NCI-H510A (cell line): ENCODE measurements around the gene SNX30.
A peak's percentile ranks its signal among the peaks of the same experiment; 100 is the strongest.

Experiments used
- DNase-seq: peaks from one replicate; lab custom pipeline; 2025; lab: John Stamatoyannopoulos, UW

Gene SNX30

DNA sequence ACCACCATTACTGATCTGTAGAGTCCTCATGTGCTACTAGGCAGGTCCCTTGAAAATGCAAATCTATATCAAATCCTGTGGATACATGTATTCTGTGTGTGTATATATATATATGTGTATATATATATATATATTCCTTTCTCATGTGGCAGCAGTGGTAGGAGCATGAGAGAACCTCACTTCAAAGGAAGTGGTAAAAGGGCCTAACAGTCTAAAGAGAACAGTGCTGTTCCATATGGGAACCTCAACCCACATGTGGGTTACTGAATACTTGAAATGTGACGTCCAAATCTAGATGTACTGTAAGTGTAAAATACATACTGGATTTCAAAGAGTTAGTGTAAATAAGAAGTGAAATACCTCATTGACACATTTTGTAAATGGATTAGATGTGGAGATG lies 134.8 kb downstream of the SNX30 start:
- no peak for DNase-seq

DNA sequence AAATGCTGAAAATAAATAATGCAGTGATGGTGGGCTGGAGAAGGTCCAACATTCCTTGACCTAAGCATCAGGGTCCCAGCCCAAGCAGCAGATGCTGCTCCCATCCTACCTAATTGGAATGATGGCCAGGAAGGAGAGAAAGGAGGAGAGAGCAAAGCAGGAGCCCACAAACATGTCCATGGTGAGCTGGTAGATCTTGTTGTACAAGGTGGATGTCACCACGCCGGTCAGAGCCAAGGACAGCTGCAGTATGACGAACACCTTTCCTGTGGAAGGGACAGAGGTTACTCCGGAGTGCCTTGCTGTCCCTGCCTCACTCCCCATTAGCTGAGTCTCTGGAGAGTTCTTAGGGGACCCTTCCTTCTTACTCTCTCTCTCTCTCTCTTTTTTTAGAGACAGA lies 135.8 kb downstream of the SNX30 start:
- DNase-seq: no peak

DNA sequence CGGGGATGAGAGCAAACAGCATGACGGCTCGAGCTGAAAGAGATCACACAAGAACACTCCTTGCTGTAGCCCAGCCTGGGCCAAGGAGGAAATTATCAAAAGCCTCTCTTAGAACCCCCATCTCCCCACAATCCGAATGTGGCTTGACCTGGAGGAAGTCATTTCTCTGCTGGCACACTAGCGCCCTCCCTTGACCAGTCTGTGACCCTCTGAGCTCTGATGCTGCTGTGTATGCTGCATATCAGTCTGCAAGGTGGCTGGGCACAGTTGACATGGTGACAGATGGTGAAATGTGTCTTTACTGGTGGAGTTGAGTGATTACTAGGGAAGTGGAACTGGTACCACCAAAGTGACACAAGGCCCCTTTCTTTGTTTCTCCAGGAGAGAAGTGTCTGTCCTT lies 136.8 kb downstream of the SNX30 start:
- no peak for DNase-seq

DNA sequence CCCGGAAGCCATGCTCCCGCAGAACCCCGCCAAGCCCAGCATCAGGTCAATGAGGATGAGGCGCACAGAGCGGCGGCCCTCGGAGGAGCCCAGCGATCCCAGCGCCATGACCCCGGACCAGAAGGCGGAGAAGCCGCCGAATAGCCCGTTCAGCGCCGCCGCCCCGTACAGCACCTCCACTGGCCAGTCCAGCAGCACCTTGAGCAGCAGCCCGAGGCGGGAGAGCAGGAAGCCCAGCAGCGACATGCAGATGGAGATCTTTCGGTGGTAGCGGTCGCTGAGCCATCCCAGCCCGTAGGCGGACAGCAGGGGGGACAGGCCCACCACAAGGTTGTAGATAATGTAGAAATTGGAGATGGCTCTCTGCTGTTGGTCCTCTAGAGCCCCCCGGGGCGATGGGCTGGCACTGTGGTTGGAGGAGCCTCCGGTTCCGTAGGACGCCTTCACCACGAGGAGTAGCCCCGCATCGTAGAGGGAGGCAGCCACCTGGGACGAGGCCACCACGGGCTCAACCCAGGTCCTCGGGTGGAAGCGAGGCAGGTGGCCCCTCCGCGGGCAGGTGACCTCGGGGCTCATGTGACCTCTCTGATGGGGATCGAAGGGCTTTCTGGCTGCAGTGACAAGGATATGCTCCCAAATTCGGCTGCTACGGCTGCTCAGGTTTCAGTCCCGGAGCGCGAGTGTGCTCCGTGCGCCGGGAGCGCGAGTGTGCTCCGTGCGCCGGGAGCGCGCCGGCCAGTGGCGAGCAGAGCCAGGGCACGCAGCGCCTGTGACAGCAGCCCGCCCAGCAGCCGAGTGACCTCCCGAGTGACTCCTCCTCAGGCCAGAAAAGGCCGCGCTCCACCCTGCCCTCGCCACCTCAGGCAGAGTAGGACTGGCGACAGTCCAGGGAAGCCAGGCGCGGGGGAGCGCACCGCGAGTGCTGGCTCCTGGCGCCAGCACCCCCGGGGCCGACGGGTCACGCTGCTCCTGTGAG lies 139.8 kb downstream of the SNX30 start, which contains the start of gene SLC46A2:
Gene SLC46A2 (minus strand): TSS at position 771 of the 976 bp plus-strand sequence. CDS start 195 bp downstream, at position 576.
- DNase-seq: no peak

DNA sequence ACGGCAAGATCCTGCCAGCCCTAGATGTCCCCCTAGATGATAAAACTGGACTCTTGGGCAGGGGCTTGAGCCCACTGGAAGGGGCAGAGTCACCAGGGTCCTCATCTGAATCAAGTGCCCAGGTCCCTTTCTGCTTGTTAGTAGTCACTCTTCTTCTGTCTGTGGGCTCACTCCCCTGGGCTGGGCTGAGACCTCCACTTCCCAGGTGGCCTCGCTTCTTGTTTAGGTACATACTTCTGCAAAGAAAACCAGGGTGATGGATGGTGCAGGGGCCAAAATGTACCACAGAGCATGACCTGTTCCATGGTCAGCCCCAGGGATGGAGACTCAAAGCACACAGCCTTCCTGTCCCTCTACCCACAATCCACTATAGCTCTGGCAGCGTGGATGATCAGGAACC lies 141.0 kb downstream of the SNX30 start:
- DNase-seq: no peak

DNA sequence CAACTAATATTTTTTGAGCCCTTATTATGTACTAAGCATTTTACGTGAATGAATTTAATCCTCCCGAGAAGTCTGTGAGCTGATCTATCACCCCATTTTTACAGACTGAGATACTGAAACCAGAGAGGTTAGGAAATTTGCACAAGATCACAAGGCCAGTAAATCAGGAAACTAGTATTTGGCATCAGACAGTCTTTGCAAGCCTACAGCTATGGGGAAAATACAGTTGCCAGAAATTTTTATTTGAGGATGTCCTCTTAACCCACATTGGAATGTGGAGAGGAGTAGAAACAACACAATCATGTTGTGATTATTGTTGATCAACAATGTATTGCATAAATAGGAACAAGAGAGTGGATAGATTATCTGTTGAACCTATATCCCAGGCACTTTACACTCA lies 142.4 kb downstream of the SNX30 start:
- no peak for DNase-seq

DNA sequence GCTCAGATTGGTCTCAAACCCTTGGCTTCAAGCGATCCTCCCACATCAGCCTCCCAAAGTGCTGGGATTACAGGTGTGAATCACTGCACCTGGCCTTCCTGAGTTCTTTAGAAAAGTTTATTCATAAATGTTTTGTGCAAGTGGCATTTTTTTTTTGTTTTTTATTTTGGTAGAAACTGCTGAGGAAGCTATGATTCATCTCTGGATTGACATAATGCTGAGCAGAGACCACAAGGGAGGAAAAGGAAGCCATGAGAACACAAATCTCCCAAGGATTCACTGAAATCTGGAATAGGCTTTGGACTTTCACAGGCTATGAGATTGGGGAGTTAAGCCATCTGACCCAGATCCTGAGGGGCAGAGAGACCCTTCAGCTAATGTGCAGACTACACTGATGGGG lies 143.5 kb downstream of the SNX30 start:
- DNase-seq: no peak

DNA sequence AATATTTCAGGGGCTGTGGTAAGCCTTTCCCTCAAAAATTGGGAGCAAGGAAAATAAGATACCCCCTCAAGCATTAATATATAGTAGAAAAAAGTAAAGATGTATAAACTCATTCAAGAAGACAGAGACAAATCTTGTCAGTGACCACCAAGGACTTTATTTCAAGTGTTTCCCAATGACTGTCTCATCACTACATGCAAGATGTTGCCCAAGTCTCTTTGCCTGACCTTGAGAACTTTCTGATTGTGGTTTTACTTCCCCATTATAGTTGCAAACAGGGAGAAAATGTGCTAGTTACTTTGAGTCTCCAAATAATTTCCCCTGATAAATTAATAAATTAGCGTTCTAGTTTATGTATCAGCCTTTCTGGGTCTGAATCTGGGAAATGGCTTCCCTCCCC lies 144.1 kb downstream of the SNX30 start:
- no peak for DNase-seq

DNA sequence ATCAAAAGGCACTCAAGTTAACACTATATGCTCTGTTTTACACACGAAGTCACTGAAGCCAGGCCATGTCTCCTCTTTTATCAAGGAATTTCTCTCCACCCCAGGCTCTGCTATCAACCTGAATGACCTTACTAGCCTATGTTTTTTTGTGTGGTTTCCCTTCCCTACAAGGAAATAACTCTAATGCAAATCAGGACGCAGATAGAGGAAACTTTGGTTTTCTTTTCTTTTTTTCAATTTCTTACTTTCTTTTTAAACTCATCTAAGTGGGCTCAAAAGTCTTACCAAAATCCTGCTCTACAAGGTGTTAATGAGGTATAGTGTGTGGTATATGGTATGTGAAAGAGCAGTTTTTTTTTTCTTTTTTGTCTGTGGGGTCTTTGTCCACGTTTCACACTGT lies 145.6 kb downstream of the SNX30 start:
- no peak for DNase-seq

DNA sequence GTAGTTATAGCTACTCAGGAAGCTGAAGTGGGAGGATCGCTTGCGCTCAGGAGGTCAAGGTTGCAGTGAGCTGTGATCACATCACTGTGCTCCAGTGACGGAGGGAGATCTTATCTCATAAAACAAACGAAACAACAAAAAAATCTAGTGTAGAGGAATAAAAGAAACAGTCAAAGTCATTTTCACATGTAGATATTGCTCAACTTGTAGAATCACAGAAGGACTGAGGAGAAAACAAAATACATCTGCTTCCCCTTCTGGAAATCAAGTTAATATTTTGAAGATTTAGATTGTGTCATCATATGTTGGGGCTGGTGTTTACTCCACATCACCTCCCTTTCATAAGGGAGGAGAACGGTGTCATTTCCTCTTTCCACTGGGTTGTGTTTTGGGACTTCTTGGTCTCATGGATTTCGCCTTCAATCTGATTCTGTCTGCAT lies 148.3 kb downstream of the SNX30 start:
- no peak for DNase-seq

DNA sequence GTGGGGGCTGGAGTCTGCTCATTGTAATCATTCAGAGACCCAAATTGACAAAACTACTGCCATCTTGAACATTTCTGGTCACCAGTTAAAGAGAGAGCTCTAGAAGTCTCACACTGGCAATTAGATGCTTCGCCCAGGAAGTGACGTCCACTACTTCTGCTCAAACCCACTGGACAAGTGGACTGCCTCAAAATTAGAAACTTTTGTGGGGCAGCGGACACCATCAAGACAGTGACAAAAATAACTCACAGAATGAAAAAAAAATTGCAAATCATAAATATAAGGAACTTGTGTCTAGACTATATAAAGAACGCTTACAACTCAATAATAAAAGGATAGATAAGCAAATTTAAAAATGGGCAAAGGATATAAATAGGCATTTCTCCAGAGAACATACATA lies 149.9 kb downstream of the SNX30 start:
- DNase-seq: no peak

DNA sequence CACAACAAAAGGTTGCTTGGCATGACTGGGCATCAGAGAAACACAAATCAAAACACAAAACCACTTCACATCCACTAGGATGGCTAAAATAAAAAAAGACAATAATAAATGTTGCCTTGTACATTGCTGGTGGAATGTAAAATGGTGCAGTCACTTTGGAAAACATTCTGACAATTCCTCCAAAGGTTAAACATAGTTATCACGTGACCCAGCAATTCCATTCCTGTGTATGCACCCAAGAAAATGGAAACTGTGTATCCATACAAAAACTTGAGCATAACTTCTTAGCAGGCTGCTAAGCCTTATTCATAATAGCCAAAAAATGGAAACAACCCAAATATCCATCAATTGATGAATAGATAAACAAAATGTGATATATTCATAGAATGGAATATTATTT lies 150.3 kb downstream of the SNX30 start:
- DNase-seq: no peak

DNA sequence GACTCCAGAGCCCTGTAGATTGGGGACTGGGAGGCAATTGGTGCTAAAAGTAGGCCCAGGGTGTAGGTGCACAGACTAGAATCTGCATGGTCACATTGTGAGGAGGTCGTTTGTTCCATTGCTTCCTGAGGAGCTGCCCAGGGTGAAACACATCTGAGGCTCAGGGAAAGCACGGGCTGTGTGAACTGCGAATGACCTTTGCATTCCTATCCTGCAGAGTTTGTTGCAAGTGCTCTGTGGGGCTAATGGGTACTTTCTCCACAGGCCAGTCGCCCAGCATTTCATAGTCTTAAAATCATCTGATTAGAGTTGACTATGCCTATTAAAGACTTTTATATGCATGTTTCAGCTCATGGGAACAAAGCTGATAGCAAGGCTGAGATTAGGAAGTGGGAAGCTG lies 154.5 kb downstream of the SNX30 start:
- DNase-seq: no peak

DNA sequence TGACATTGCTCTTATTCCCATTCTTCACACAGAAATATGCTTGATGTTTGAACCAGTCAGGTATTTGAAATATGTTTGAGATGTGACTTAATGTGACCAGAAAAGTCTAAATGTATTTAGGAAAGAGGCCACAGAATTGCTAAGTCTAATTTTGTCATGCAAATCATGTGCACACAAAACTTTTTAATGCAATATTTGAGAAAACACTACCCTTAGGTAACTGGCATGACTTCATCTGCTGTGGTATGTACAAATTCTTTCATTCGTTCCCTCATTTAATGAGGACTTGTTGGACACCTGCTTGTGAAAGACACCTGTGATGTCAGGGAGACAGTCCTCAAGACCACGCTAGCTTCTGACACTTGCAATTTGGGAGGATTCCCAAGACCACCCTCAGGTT lies 161.2 kb downstream of the SNX30 start:
- DNase-seq: no peak

DNA sequence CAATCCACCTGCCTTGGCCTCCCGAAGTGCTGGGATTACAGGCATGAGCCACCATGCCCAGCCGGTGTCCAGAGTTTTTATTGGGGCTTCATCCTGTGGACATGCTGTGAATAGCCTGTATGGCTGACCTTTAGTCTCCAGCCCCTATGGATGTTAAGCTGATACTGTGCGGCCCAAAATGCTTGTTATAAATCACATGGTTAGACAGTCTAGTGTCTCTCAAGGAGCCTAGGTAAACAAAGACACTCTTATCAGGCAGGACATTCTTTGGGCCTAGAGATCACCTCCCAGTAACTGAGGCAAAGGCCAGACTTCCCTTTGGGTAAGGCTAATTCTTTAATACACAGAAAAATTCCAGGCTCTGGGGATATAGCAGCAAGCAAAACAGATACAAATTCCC lies 162.1 kb downstream of the SNX30 start:
- DNase-seq: no peak

DNA sequence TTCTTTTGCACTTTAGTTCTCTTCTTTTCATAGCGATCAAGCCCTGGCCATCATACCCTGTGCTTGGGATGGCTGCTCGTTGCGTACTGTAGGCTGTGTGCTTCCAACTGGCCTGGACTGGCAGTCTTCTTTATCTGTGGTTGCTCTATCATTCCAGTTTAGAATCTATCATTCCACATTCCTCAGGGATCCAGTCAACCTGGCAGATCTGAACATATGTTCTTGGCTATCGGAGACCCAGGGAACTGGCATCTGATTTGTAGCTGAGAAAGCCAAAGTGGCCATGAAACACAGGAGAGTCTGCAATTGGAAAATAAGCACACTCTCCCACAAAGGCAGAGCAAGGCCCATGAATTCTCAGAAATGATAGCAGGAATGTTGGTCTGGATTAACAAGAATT lies 162.8 kb downstream of the SNX30 start:
- no peak for DNase-seq

DNA sequence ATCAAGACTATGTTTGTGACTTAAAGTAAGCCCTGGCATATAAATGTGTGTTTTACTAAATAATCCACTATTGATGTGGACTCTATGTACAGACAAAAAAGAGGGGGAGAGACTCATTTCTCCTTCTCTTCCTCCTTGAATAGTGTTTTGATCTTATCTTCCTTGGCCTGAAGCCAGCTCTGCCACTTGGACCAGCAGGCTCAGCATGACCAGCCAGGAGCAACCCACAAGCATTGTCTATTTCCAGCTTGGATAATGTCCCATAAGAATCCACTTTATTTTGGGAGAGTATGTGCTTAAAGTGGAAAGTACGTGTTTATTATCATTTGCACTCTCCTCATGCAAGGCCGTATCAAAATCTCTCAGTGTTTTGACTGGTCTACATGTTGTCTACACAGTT lies 164.0 kb downstream of the SNX30 start:
- DNase-seq: no peak

DNA sequence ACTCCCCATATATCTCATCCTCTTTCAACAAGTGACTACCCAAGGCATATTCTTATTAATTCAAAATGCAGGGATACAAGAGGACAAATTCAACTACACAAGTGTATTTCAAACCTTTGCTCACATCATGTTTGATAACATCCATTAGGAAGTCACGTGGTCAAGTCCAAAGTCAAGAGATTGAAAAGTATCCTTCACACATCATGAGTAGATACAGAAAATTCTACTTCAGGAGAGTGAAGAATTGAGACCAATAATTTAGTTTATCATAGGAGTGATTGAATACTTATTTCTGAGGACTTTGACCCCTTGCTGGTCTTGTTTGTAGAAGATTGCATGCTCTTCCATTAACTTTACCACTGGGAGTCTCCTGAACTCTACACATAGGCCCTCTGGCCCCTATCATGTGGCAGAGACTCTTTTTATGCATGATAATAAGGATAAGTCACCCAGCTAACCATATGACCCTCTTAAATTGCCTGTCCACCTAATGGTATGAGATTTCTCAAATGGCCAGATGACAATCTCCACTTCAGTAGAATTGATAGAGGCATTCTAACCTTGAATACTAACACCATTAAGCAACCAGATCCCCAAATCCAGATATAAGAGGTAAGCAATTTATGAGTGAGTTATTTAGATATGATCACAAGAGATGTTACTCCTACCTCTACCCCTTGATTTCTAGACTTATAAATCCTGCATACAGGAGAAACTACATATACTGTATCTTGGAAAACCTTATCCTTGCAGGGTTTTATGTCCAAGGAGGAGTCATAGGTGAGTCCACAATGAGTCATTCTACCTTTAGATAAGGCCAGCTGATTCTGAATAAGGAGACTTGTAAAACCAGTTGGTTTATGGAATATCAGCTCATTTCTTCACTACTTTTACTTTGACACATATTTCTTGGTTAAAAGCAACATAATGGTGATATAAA lies 166.8 kb downstream of the SNX30 start:
- no peak for DNase-seq

DNA sequence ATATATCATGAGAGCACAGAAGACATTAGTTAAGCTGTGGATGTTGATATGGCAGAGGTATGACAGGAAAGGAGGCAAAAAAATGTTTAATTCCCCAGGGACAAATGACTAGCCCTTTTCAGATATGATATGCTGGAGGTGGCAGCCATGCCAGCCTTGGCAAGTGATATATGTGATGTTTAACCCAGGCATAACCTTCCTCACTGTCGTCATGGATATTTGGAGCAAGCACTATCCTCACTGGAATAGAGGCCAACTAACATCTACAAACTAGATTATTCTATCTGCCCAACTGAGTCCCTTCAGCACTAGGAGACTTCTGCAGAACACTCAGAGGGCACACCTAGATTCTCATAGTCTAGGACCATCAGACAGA lies 167.4 kb downstream of the SNX30 start:
- no peak for DNase-seq

DNA sequence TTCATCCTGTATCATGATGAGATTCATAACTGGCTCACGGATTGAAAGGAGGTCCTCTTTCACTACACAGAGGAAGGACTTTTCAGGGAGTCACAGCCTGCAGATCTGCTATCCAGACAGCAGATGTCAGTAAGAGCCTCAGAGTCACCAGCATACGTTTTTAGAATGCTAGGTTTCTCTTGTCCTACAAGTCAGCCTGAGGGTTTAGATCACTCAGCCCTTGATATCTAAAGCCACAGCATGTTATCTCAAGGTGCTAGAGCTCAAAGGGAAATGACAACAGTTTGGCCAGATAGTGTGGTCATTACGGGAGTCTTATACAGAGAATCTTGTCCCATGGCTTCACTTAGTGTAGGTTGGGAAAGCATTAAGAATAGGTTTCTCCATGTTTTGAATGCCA lies 171.0 kb downstream of the SNX30 start:
- DNase-seq: peak; percentile 15
